NCI-H1436 (cell line): ENCODE results near the gene CDC42SE2.
"Not testable (repeated sequence)": the region's sequence is repeated elsewhere in the genome, so short reads cannot be mapped to it uniquely, and the experiment has no call there.

Experiments
- DNase-seq: peaks from one replicate; lab custom pipeline; 2025; lab: John Stamatoyannopoulos, UW

CDC42SE2 gene

DNA sequence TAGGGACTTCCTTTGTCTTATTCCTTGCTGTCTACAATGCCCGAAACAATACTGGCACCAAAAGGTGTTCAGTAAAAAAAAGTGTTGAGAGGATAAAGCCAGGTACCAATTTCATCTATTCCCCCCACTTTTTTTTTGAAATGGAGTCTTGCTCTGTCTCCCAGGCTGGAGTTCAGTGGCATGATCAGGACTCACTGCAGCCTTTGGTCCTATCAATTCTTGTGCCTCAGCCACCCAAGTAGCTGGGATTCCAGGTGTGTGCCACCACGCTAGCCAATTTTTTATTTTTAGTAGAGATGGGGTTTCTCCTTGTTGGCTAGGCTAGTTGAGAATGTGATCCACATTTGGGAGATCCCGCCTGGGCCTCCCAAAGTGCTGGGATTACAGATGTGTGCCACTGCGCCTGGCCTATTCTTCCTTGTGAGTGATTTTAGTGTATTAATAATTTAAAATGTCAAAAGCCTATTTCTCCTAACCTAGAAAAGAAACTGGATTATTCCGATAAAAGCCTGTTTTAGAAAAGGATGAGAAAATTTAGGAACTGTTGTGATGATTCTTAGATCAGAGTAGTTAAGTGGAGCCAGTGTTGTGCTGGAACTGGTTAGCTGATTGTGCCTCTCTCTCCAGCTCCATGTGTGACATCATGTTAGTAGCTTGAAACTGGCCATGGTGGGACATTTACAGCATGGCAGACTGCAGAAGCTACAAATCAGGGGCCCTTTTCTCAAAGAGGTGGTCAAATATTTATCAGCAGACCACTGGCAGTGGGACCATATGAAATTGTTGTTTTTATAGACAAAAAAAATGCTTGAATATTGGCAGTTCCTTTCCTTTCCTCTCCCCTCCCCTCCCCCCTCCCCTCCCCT lies 14.3 kb downstream of the CDC42SE2 start:
- no peak for DNase-seq

DNA sequence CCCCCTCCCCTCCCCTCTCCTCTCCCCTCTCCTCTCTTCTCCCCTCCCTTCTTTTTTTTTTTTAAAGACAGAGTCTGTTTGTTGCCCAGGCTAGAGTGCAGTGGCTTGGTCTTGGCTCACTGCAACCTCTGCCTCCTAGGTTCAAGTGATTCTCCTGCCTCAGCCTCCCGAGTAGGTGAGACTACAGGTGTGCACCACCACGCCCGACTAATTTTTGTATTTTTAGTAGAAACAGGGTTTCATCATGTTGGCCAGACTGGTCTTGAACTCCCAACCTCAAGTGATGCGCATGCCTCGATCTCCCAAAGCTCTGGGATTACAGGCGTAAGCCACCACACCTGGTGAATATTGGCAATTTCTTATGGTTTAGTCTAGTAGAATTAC lies 14.9 kb downstream of the CDC42SE2 start:
- not testable (repeated sequence) for DNase-seq

DNA sequence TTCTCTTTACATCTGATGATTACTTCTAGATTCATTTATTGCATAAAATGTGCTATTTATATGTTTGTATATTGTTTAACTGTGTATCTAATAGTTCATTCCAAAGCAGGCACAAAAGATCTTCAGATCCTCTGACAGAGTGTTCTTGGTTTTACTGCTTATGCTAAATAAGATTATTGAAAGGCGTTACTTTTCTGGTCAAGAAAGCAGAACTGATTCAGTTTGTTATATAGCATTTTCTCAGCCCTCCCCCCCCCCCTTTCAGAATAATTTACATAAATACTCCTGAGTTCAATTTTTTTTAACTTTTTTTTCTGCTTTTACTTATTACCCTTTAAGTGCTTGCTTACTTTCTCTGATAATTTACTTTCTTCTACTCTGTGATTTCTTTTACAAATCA lies 15.4 kb downstream of the CDC42SE2 start:
- DNase-seq: no peak

DNA sequence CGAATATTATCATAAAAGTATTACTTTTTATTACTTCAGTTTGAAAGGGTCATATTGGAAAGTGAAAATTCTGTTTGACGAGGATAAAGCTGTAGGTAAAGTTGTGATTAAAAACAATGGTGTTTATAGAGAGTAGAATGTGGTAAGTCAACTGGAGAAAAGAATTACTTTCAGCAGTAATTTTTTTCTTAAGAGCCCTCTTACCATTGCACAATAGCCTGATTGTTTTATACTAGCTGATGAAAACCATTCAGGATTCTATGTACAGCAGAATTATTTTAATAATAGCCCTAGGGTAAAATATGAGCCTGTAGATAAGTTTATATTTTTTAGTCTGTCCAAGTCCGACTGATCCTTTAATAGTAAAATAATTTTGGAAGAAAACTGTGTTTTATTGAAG lies 16.6 kb downstream of the CDC42SE2 start:
- no peak for DNase-seq

DNA sequence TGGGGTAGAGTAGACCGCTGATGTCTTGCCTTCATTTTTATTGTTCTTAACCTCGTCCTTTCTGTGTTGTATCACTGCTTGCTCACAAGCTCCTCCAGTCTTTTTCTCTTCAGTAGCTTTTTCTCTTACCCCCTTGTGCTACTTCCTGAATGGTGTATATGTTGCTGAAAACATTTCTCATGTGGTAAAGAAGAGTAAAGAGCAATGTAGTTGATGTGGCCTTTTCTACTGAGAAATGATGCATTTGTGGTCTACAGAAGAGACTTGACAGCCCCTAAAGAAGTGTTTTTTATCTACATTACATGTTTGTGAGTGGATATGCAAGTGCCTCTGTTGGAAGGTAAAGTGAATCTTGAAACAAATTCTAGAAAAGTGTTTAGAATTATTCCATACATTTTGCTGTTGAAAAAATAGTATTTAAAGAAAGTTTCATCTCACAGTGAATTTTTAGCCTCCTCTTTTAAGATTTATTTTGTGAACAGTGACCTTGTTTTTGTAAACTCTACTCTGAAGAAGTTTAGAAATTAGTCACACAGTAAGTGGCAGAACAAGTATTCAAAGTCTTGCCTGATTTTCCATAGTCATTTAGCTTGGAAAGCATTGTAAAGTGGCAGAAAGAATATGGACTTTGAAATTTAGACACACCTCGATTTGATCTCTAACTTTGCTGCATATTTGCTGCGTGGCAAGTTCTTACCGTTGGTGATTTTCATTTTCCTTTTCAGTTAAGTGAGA lies 17.4 kb downstream of the CDC42SE2 start:
- no peak for DNase-seq

DNA sequence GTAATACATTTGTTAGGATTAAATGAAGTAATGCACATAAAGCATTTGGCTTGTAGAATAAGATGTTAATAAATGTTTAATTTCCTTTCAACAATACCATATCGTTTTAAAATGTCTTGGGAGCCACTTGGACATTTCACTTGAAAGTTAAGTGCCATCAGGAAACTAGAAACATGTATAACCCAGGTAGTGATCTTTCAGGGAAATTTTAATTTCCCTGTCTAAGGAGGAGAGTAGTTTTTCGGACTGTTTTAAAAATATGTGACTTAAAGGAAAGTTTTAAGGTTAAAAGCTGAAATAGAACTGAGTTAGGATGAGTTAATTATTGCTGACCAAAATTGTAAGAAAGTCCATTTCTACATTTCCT lies 18.0 kb downstream of the CDC42SE2 start:
- no peak for DNase-seq

DNA sequence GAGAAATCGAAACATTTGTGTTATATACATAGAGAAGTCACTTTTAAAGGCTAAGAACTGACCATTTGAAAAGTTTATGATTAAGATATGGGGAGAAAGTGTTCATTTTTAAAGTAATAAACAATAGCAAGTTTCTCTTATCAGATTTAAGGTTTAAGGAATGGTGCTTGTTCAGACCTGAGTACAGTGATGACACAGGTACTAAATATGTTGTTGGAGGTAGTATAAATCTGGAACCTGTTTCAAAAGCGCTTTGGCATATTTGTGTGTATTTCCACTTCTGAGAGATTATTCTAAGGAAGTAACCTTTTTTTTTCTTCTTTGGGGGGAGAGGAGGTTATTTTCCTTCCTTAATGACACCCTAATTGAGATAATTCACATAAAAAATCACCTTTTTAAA lies 18.4 kb downstream of the CDC42SE2 start:
- DNase-seq: no peak

DNA sequence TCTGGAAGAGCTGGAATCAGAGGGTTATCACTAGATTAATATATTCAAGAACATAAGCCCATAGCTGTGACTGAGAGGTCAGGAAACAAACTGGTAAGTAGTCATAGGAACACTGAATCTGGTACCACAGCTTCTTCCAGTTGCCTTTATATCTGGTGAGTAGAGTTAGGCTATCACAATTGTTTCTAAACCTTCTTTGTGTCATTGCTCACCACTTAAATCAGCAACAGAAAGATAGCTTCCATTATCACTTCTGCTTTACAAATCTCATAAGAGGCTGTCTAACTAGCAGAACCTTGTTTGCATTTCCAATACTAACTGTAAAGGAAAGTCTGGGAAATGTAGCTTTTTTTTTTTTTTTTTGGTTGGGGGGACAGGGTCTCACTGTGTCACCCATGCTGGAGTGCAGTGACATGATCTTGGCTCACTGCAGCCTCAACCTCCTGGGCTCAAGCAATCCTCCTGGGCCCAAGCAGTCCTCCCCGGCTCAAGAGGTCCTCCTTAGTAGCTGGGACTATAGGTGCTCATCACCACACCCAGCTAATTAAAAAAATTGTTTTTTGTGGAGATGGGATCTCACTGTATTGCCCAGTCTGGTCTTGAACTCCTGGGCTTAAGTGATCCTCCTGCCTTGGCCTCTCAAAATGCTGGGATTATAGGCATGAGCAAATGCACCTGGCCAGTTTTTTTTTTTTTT lies 22.0 kb downstream of the CDC42SE2 start:
- DNase-seq: no peak

DNA sequence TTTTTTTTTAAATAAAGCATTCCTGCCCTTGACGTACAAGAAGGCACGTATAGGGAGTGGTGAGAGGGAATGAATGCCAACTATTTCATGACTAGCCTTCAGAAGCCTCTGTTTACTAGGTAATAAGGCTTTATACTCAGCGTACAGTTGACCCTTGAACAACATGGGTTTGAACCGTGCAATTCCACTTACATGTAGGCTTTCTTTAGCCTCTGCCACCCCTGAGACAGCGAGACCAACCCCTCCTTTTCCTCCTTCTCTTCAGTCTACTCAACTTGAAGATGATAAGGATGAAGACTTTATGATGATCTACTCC lies 22.5 kb downstream of the CDC42SE2 start:
- no peak for DNase-seq

DNA sequence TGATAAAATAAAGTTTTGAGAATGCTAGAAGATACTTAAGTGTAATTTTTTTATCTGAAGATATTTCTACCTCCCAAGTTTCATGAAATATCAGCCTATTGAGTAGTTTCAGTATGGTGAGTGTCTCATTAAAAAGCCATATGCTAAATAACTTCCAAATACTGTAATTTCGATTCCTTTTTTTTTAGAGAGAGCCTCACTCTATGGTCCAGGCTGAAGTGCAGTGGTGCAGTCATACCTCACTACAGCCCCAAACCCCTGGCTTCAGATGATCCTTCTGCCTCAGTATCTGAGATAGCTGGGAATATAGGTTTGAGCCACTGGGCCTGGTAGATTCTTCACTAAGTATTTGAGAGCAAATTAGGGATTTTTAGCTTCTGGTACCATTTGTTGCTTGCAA lies 24.5 kb downstream of the CDC42SE2 start:
- no peak for DNase-seq

DNA sequence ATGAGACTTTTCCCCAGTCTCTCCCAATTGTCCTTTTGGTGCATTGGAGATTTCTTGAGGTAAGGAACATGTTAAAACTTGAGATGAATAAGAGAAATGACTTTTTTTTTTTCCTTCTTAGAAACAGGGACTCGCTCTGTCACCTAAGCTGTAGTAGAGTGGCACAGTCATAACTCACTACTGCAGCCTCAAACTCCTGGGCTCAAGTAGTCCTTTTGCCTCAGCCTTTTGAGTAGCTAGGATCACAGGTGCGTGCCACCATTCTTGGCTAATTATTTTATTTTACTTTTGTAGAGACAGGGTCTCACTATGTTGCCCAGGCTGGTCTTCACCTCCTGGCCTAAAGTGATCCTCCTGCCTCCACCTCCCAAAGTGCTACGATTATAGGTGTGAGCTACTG lies 25.9 kb downstream of the CDC42SE2 start:
- no peak for DNase-seq

DNA sequence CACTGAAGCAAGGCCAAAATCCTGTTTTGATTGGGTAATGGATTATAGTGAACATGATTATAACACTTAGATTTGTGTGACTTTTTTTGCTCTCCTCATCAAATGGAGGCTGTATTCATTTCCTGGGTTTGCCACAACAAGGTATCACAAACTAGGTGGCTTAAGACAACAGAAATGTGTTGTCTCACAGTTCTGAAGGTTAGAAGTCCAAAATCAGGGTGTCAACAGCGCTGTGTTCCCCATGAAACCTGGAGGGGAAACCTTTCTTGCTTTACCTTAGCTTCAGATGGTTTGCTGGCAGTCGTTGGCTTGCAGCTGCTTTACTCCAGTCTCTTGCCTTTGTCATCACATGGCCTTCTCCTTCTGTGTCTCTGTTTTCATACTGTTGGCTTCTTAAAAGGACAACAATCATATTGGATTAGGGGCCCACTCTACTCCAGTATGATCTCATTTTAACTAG lies 32.4 kb downstream of the CDC42SE2 start:
- no peak for DNase-seq

DNA sequence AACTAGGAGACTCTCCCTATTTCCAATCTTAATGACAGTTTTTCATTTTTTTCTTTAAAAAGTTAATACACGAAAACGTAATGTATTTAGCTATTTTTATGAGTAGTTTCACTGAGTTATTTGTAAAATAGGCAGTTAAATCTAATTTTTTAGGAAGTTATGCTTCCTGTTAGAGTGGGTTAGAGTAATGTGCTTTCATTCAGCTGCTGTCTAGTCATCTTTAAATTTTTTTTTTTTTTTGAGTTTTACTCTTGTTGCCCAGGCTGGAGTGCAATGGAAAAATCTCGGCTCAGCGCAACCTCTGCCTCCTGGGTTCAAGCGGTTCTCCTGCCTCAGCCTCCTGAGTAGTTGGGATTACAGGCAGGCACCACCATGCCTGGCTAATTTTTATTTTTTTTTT lies 34.0 kb downstream of the CDC42SE2 start:
- DNase-seq: no peak

DNA sequence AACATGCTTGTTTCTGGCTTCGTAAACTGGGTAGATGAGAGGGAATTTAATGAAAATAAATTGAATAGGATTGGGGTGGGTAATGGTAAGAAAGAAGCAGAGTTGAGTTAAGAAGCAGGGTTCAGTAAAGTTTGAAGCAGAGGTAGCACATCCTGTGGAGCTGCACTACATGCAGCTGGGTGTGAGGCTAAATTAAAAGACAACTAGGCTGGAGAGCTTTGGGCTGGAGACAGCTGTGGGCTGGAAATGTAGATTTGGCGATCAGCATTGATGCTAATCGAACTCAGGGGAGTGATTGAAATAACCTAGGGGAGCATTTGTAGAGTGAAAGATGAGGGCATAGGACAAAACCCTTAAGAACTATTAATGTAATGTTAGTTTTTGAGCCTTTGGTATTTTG lies 35.6 kb downstream of the CDC42SE2 start:
- no peak for DNase-seq

DNA sequence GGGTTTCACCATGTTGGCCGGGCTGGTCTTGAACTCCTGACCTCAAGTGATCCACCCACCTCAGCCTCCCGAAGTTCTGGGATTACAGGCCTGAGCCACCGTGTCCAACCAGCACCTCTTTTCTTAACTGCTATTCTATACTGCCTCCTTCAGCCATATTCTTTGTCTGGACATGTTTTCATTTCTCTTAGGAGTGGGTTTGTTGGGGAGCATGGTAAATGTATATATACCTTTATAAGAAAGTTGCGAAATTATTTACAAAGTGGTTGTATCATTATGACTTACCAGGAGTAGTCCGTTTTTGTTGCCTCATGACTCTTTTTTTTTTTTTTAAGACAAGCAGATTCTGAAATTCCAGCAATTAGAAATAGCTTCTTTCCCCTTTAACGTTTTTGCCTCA lies 38.7 kb downstream of the CDC42SE2 start:
- DNase-seq: no peak

DNA sequence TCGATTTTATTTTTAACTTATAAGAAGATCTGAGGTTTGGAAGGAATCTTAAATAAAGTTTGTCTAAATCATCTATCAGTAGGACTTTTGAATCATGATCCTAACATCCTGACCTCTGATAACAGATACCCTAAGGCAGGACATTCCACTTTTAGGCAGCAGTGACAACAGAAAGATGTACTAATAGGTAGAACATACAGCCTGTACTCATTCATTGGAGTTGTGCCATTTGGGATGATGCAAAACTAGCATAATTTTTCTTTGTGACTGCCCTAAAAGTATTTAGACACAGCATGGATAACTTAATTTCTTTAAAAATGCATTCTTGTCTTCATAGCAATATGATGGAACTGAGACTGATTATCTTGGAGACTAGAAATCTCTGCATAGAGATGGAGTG lies 39.7 kb downstream of the CDC42SE2 start:
- DNase-seq: no peak

DNA sequence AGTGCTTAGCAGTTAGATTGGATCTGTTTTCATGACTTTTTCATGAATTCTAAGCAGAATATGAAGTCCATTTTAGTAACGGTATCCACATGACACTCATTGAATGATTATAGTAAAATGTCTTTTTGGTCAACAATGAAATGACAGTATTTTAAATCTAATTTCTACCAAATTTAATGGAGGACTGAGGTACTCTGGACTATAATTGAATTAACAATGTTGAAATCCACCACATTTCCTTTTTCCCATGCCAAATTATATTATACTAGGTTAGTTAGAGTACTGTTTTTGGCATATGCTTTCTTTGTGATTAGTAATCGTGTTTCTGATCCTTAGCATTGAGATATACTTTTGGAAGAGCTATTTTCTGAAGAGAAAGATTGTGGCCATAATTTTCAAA lies 40.6 kb downstream of the CDC42SE2 start:
- DNase-seq: no peak

DNA sequence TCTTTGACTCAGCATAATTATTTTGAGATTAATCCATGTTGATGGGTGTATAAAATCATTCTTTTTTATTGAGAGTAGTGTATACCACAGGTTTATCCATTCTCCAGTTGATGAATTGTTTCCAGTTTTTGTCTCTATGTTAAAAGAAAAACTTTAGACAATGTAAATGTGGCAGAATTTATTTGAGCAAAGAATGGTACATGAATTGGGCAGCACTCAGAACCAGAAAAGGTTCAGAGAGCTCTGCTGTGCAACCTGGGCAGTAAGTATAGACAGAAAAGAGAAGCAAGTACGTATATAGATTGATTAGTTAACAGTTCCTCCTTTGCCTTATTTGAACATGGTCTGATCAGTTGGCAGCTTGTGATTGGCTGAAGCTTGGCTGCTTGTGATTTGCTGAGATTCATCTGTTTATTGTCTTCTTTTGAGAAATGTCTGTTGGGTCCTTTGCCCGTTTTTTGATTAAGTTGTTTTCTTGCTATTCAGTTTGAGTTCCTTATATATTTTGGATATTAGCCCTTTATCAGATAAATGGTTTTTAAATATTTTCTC lies 41.4 kb downstream of the CDC42SE2 start:
- no peak for DNase-seq

DNA sequence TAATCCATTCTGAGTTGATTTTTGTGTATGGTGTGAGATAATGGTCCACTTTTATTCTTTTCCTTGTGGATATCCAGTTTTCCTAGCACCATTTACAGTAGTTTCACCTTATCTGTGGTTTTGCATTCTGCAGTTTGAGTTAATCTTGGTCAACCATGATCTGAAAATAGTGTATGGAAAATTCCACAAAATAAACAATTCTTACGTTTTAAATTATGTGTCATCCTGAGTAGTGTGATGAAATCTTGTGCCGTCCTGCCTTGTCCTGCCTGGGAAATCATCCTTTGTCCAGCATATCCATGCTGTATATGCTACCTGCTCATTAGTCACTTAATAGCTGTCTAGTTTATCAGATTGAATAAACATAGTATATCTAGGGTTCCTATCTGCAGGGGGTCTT lies 42.1 kb downstream of the CDC42SE2 start:
- no peak for DNase-seq

DNA sequence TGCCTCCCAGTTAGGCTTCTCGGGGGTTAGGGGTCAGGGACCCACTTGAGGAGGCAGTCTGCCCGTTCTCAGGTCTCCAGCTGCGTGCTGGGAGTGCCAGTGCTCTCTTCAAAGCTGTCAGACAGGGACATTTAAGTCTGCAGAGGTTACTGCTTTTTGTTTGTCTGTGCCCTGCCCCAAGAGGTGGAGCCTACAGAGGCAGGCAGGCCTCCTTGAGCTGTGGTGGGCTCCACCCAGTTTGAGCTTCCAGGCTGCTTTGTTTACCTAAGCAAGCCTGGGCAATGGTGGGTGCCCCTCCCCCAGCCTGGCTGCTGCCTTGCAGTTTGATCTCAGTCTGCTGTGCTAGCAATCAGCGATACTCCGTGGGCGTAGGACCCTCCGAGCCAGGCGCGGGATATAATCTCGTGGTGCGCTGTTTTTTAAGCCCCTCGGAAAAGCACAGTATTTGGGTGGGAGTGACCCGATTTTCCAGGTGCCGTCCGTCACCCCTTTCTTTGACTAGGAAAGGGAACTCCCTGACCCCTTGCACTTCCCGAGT lies 48.5 kb downstream of the CDC42SE2 start:
- DNase-seq: not testable (repeated sequence)

DNA sequence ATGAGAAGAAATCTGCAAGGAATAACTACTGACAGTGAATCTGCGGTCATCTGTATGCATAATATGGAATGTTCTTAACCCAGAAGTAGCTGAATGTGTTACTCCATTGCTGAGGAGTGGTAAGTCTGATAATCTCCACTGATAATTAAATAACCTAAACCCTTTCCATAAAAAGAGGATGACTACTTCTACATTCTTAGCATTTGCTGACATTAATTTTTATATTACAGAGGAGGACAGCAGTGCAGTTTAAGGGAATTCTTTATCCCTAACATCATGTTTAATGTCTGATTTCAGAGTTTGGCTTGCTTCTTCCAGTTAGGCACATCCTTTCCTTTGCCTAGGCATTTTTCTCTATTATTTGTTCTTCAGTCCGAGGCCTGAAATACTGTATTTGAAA lies 52.2 kb downstream of the CDC42SE2 start:
- DNase-seq: no peak

DNA sequence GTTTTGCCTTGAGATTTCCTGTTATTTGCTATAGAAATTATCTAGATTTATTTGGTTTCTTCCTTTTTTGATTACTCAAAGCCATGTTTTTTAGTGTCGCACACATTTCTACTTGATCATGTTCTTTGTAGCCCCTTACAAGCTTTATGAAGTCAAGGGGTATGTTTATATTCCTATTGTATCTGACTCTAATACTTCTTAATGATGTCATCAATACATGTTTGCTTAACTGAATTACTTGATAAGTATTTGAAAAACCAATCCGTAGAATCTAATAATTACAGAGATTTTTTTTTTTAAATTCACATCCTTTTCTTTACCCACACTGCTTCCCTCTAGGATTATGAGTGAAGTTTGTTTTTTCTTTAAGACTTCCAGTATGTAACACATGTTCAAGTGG lies 53.0 kb downstream of the CDC42SE2 start:
- DNase-seq: no peak

DNA sequence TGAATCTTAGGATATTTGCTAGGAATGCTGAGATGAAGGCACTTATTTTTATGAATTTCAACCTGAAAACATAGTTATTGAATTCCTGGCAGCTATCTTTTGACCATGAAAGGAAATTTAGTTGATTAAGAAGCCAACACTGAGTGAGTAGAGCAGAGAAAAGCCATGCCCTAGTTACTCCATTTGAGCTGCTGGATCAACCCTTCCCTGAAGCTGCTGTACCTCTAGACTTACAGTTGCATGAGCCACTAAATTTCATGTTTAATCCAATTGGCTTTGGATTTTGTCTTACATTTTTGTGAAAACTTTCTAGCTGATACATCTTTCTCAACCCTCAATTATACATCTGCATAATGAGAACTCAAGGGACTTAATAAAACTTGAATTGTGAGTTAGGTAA lies 54.6 kb downstream of the CDC42SE2 start:
- DNase-seq: no peak
